Measurements from ENCODE around the gene PLA2G4B. TPM values are rescaled to one million over a fixed set of nuclear protein-coding genes. Genes with fewer than 3 reads are reported as not detected.

The PLA2G4B gene
- total RNA-seq, 1 experiment from 2014 or later, result 3.7 TPM

DNA sequence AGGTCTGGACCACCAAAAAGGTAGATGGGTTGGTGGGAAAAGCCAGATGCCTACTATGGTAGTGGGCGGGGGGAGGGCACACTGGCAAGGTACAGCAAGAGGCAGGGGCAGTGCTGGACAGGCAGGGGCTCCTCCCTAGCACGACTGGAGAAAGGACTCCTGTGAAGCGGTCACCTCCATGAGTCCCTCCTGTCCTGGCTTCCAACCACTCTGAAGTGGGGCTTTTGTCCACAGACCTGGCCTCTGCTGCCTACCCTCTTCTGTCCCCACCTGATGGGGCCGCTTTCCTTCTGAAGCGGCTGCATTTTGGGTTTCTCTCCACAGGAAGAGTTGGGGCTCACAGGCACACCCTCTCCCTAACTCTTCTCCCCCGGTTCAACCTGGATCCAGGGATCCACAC is 57.9 kb downstream of the PLA2G4B start:
- Histone ChIP-seq H3K9me3 (ENCODE audit: control insufficient read depth, low read depth, low read length) (no peaks in the 10 kb centered on the region), H3K79me1 (ENCODE audit: insufficient read depth, low read depth, low read length, poor library complexity, severe bottlenecking) (no peaks in the 10 kb centered on the region), H3K27ac (ENCODE audit: insufficient read length, low read depth, low read length) (no peak overlapping the region), H3K27me3 (ENCODE audit: insufficient read depth, low read length) (no peaks in the 10 kb centered on the region), H3K9ac (ENCODE audit: extremely low read depth, insufficient read length, low read length) (no peak overlapping the region), H2AFZ (ENCODE audit: low read length) (no peak overlapping the region), H3K4me2 (ENCODE audit: insufficient read depth, insufficient read length, low read length) (no peak overlapping the region), H3K4ac (ENCODE audit: low read depth, low read length) (no peak overlapping the region), H4K8ac (replicated peaks; ENCODE audit: insufficient read length, low read depth, low read length) (no peak overlapping the region), H2BK5ac (ENCODE audit: insufficient read length, low read length) (no peak overlapping the region), H3K4me1 (ENCODE audit: insufficient read depth, low read length) (no peaks in the 10 kb centered on the region), H4K20me1 (ENCODE audit: control insufficient read depth, insufficient read depth, insufficient read length) (no peaks in the 10 kb centered on the region), H2BK12ac (ENCODE audit: insufficient read length, low read depth, low read length) (no peak overlapping the region), H3K23me2 (ENCODE audit: insufficient read length, low read depth, low read length, poor library complexity, severe bottlenecking) (no peaks in the 10 kb centered on the region), H3K14ac (ENCODE audit: insufficient read depth, low read length) (no peak overlapping the region), H3K18ac (ENCODE audit: insufficient read length, low read depth, low read length) (no peak overlapping the region), H2BK120ac (ENCODE audit: low read depth, low read length, poor library complexity, severe bottlenecking) (no peak overlapping the region), H2AK5ac (ENCODE audit: insufficient read length, low read length) (no peak overlapping the region), H3T11ph (ENCODE audit: low read length) (no peak overlapping the region), H3K79me2 (ENCODE audit: insufficient read depth, low read length) (no peaks in the 10 kb centered on the region), H3K56ac (ENCODE audit: insufficient read length, low read depth, low read length) (no peak overlapping the region), H4K91ac (ENCODE audit: insufficient read length, low read depth, low read length) (no peak overlapping the region), H4K5ac (ENCODE audit: insufficient read length, low read depth, low read length) (no peak overlapping the region), H2BK20ac (ENCODE audit: low read depth, low read length, poor library complexity, severe bottlenecking) (no peak overlapping the region), H3K23ac (ENCODE audit: insufficient read length, low read depth, low read length) (no peak overlapping the region), H2BK15ac (ENCODE audit: low read depth, low read length) (no peak overlapping the region)
- H3K9me3 Mint-ChIP-seq, result no peaks in the 10 kb centered on the region; a peak in 1 of 5 replicates
- peaks cover 6 to 38% (median 19%) of the 10 kb centered on the region in 3 experiments for H3K36me3 Mint-ChIP-seq (ENCODE audit: insufficient read depth in 1 of 3, low read depth in 3 of 3)
- H3K4me3 Mint-ChIP-seq, result no peak overlapping the region
- no CpG with 5 or more reads among the region's 6 CpGs for WGBS (ENCODE audit: extremely low coverage, insufficient read length, low lambda C conversion rate)
- DNase-seq, result no peak
- peaks cover 0 to 5% of the 10 kb centered on the region in 2 experiments; a peak in 2 of 4 replicates for H3K4me1 Mint-ChIP-seq
- no peaks in the 10 kb centered on the region for H3K27me3 Mint-ChIP-seq (ENCODE audit: low read depth)
- H3K27ac Mint-ChIP-seq, result peak overlapping the region in 1 of 3 experiments; percentile 48; a peak in 1 of 7 replicates
- TF ChIP-seq, protein P1, sequence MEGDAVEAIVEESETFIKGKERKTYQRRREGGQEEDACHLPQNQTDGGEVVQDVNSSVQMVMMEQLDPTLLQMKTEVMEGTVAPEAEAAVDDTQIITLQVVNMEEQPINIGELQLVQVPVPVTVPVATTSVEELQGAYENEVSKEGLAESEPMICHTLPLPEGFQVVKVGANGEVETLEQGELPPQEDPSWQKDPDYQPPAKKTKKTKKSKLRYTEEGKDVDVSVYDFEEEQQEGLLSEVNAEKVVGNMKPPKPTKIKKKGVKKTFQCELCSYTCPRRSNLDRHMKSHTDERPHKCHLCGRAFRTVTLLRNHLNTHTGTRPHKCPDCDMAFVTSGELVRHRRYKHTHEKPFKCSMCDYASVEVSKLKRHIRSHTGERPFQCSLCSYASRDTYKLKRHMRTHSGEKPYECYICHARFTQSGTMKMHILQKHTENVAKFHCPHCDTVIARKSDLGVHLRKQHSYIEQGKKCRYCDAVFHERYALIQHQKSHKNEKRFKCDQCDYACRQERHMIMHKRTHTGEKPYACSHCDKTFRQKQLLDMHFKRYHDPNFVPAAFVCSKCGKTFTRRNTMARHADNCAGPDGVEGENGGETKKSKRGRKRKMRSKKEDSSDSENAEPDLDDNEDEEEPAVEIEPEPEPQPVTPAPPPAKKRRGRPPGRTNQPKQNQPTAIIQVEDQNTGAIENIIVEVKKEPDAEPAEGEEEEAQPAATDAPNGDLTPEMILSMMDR (conservative IDR thresholded peaks at IDR 0.05), result no peak
